ENCODE measurements around the gene TXNL4A. TPM values are rescaled to one million over a fixed set of nuclear protein-coding genes. Genes with fewer than 3 reads are reported as not detected.

The TXNL4A gene
- total and polyA plus RNA-seq, 12 donors: 63.3 to 144 (median 91.6) TPM

GRCh38 chr18:79933765-79934164 lies 54.6 kb downstream of the TXNL4A start:
- H3K4me3 ChIP-seq: peak overlapping the region in 1 of 10 donors; percentile 17
- WGBS, 2 donors: 75 to 79% methylated on average over 10 of the region's 10 CpGs
- H3K27ac ChIP-seq: peak overlapping the region in 5 of 10 donors; percentile 6 to 77 (median 36)
- H3K9me3 ChIP-seq: peaks cover 0 to 69% (median 42%) of the 10 kb centered on the region in 11 donors
- peaks cover 3 to 26% (median 15%) of the 10 kb centered on the region in 9 donors for H3K4me1 ChIP-seq
- intact Hi-C loops (cut with DNase I): loop anchor here in 1 of 10 donors (10.0 kb wide), 1 partner anchor 101 kb away; the partner anchor contains the start of gene RBFA
- ATAC-seq (peak in 5 of 8 donors; percentile 28 to 64 (median 54)), DNase-seq (no peak)
- no peaks in the 10 kb centered on the region for H3K27me3 ChIP-seq
- H3K36me3 ChIP-seq: peaks cover 0 to 89% (median 14%) of the 10 kb centered on the region in 9 donors
- TF ChIP-seq, protein P1, sequence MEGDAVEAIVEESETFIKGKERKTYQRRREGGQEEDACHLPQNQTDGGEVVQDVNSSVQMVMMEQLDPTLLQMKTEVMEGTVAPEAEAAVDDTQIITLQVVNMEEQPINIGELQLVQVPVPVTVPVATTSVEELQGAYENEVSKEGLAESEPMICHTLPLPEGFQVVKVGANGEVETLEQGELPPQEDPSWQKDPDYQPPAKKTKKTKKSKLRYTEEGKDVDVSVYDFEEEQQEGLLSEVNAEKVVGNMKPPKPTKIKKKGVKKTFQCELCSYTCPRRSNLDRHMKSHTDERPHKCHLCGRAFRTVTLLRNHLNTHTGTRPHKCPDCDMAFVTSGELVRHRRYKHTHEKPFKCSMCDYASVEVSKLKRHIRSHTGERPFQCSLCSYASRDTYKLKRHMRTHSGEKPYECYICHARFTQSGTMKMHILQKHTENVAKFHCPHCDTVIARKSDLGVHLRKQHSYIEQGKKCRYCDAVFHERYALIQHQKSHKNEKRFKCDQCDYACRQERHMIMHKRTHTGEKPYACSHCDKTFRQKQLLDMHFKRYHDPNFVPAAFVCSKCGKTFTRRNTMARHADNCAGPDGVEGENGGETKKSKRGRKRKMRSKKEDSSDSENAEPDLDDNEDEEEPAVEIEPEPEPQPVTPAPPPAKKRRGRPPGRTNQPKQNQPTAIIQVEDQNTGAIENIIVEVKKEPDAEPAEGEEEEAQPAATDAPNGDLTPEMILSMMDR (IDR thresholded peaks at IDR 0.05): peak in 3 of 9 donors; percentile 16 to 21 (median 20)

- 88 to 95% methylated on average over 3 of the region's 3 CpGs for WGBS, 2 donors
- H3K9me3 ChIP-seq: peaks cover 0 to 72% (median 43%) of the 10 kb centered on the region in 11 donors
- intact Hi-C loops (cut with DNase I): loop anchor here in 1 of 10 donors (10.0 kb wide), 1 partner anchor 102 kb away; the partner anchor contains the start of gene RBFA
Measured at GRCh38 chr18:79932907-79933306, 55.5 kb downstream of the TXNL4A start.

GRCh38 chr18:79931475-79931874 lies 56.9 kb downstream of the TXNL4A start:
- TF ChIP-seq, protein P1 (IDR thresholded peaks at IDR 0.05): no peak
- H3K4me1 ChIP-seq: peaks cover 3 to 22% (median 15%) of the 10 kb centered on the region in 9 donors
- H3K4me3 ChIP-seq: no peak overlapping the region
- DNase-seq (no peak), ATAC-seq (no peak)
- peaks cover 0 to 81% (median 16%) of the 10 kb centered on the region in 9 donors for H3K36me3 ChIP-seq
- no peak overlapping the region for H3K27ac ChIP-seq
- peaks cover 0 to 72% (median 43%) of the 10 kb centered on the region in 11 donors for H3K9me3 ChIP-seq
- 94 to 98% methylated on average over 2 of the region's 2 CpGs for WGBS, 2 donors
- intact Hi-C loops (cut with DNase I): loop anchor here in 1 of 10 donors (10.0 kb wide), 1 partner anchor 103 kb away; the partner anchor contains the start of gene RBFA
- no peaks in the 10 kb centered on the region for H3K27me3 ChIP-seq

More at GRCh38 chr18:79932907-79933306, 55.5 kb downstream of the TXNL4A start:
- H3K36me3 ChIP-seq: peaks cover 0 to 91% (median 16%) of the 10 kb centered on the region in 9 donors
- H3K27me3 ChIP-seq: no peaks in the 10 kb centered on the region
- DNase-seq (no peak), ATAC-seq (no peak)
- H3K27ac ChIP-seq: no peak overlapping the region
- H3K4me1 ChIP-seq: peaks cover 3 to 22% (median 15%) of the 10 kb centered on the region in 9 donors
- TF ChIP-seq, protein P1 (IDR thresholded peaks at IDR 0.05): no peak
- H3K4me3 ChIP-seq: no peak overlapping the region

- H3K4me3 ChIP-seq: no peak overlapping the region
- peaks cover 0 to 75% (median 16%) of the 10 kb centered on the region in 9 donors for H3K36me3 ChIP-seq
- no peak for ATAC-seq
- no peak for DNase-seq
- H3K9me3 ChIP-seq: peaks cover 0 to 61% (median 43%) of the 10 kb centered on the region in 11 donors
- H3K27me3 ChIP-seq: no peaks in the 10 kb centered on the region
- WGBS, 2 donors: 97 to 98% methylated on average over 2 of the region's 2 CpGs
- H3K4me1 ChIP-seq: peaks cover 3 to 21% (median 14%) of the 10 kb centered on the region in 9 donors
- no peak overlapping the region for H3K27ac ChIP-seq
- TF ChIP-seq, protein P1 (IDR thresholded peaks at IDR 0.05): no peak
- intact Hi-C loops (cut with DNase I): loop anchor here in 1 of 10 donors (10.0 kb wide), 1 partner anchor 105 kb away; the partner anchor contains the start of gene RBFA
Measured at GRCh38 chr18:79930020-79930642, 58.2 kb downstream of the TXNL4A start.

Measured in heart right ventricle (tissue), 16 donors.